ENCODE data around the gene DHX35.

Gene DHX35

DNA sequence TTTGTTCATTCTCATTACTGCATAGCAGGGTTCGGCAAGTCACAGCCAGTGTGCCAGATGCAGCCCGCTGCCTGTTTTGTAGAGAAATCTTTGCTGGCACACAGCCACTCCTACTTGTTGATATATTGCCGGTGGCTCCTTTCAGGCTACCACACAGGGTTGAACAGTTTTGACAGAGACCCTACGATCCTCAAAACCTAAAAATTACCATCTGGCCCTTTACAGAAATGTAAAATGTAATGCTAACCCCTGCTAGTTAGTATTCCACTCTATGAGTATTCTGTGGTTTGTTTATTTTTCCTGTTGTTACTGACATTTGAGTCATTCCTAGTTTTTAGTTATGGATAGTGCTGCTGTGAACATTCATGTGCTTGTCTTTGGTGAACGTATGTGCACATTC, 11.5 kb downstream of the DHX35 start:
- DNase-seq (ENCODE audit: low read depth): no peak
- TF ChIP-seq, protein P1, sequence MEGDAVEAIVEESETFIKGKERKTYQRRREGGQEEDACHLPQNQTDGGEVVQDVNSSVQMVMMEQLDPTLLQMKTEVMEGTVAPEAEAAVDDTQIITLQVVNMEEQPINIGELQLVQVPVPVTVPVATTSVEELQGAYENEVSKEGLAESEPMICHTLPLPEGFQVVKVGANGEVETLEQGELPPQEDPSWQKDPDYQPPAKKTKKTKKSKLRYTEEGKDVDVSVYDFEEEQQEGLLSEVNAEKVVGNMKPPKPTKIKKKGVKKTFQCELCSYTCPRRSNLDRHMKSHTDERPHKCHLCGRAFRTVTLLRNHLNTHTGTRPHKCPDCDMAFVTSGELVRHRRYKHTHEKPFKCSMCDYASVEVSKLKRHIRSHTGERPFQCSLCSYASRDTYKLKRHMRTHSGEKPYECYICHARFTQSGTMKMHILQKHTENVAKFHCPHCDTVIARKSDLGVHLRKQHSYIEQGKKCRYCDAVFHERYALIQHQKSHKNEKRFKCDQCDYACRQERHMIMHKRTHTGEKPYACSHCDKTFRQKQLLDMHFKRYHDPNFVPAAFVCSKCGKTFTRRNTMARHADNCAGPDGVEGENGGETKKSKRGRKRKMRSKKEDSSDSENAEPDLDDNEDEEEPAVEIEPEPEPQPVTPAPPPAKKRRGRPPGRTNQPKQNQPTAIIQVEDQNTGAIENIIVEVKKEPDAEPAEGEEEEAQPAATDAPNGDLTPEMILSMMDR (IDR thresholded peaks at IDR 0.05; ENCODE audit: control insufficient read depth, extremely low read depth, insufficient read depth): no peak
- no peak overlapping the region for H3K4me3 ChIP-seq (ENCODE audit: low read depth, low read length)

DNA sequence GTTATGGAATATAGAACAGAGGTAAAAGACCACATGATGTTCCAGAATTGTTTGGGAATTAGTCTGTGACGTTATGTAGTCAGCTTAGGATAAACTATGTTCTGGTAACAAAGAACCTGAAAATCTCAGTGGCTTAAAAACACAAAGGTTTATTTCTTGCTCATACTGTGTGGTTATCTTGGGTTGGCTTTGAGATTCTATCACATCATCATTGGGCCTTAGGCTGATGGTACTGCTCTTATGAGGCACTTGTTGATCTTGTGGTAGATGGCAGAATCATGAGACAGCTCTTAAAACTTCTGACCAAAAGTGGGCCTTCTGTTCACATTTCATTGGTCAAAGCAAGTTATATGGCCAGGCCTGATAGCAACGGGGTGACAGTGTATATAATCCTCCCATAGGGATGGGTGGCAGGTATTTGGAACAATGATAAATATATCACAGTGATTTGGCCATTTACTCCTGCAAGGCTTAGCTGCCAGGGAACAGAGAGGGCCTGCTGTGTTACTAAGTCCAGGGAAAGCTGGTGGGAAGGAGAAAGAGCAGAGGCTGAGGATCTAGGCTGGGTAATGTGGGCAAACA, 13.5 kb downstream of the DHX35 start:
- no peak for DNase-seq (ENCODE audit: low read depth)
- no peak overlapping the region for H3K4me3 ChIP-seq (ENCODE audit: low read depth, low read length)
- TF ChIP-seq, protein P1 (IDR thresholded peaks at IDR 0.05; ENCODE audit: control insufficient read depth, extremely low read depth, insufficient read depth): no peak

DNA sequence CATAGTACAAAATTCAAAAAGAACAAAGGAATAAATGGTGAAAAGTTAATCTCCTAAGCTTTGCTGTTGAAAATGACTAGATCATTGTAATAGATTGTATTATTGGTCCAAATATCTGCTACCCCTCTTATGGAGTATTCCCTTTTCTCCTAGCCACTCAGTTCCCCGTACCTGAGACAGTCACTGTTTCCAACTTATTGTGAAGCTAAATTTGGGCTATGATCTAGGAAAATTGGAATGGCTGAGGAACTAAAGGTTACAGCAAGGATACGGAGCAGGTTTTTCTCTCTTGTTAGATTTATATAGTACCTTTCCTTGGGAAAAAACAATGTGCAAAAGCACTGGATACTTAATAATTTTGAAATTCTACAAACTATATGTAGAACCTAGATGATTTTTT, 17.3 kb downstream of the DHX35 start:
- H3K4me3 ChIP-seq (ENCODE audit: low read depth, low read length): no peak overlapping the region
- TF ChIP-seq, protein P1 (IDR thresholded peaks at IDR 0.05; ENCODE audit: control insufficient read depth, extremely low read depth, insufficient read depth): no peak
- DNase-seq (ENCODE audit: low read depth): no peak

DNA sequence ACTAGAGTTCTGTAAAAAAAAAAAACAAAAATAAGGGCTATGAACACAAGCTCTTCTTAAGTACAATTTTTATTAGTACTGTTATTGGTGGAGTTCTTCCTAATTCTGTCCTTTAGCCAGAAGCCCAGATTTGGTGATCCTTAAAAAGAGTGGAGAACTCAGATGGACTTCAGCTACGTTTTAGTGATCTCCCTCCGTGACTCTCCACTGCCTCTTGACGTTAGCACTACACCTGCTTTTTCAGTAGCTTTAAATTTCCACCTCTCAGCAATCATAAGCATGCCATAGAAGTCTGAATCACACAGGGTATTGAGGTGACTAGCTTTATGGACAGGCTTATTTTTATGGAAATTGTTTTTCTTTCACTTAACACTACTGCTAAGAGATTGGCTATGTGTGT, 17.7 kb downstream of the DHX35 start:
- no peak for DNase-seq (ENCODE audit: low read depth)
- TF ChIP-seq, protein P1 (IDR thresholded peaks at IDR 0.05; ENCODE audit: control insufficient read depth, extremely low read depth, insufficient read depth): no peak
- H3K4me3 ChIP-seq (ENCODE audit: low read depth, low read length): no peak overlapping the region

DNA sequence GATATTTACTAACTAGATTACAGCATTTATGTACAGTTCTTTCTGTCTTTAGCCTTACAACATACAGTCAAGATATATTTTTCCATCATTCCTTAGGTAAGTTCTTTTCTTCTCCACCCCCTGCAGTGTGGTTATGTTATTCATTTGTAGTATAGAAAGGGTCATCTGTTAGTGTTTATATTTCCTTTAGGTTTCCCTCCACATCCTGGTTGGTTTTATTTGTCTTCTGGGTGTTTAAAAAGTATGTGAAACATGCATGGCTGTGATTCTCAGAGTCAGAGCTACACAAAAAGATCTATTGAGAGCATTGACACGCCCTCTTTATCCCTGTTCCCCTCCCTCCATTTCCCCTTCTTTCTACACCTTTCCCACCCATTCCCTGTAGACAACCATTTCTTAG, 20.1 kb downstream of the DHX35 start:
- no peak for DNase-seq (ENCODE audit: low read depth)
- no peak overlapping the region for H3K4me3 ChIP-seq (ENCODE audit: low read depth, low read length)
- TF ChIP-seq, protein P1 (IDR thresholded peaks at IDR 0.05; ENCODE audit: control insufficient read depth, extremely low read depth, insufficient read depth): no peak

DNA sequence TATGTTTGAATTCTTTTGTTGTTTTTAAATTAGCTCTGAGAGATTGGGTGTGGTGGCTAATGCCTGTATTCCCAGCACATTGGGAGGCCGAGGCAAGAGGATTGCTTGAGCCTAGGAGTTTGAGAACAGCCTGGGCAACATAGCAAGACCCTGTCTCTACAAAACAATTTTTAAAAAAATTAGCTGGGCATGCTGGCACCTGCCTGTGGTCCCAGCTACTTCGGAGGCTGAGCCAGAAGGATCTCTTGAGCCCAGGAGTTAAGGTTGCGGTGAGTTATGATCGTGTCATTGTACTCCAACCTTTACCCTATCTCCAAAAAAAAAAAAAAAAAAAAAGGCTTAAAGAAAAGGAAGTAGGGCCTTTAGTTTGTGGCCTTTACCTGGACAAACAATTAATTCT, 22.9 kb downstream of the DHX35 start:
- TF ChIP-seq, protein P1 (IDR thresholded peaks at IDR 0.05; ENCODE audit: control insufficient read depth, extremely low read depth, insufficient read depth): no peak
- no peak overlapping the region for H3K4me3 ChIP-seq (ENCODE audit: low read depth, low read length)
- DNase-seq (ENCODE audit: low read depth): no peak

DNA sequence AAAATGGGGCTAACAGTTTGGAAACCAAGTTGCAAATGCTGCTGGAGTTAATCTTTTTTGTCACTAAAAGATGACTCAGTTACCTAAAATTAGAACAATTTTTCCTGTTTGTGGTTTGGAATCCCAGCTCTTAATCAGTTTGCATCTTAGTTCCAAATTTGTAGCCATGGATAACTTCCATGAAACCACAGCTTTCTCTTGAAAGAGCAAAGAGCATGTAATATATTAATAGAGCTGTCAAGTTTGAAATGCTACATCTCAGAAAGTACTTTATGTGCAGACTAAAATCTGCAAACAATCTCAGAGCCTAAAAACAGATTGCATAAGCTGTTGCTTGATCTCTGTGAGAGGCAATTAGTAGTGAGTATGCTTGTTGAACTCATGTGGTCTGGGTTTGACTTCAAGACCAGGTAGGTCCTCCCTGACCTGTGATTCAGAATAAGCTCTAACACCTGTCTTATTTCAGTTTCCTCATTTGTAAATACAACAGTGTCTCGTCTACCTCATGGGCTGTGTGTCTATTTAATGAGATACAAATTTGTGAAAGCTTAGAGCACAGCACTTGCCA, 23.5 kb downstream of the DHX35 start:
- no peak for DNase-seq (ENCODE audit: low read depth)
- TF ChIP-seq, protein P1 (IDR thresholded peaks at IDR 0.05; ENCODE audit: control insufficient read depth, extremely low read depth, insufficient read depth): no peak
- H3K4me3 ChIP-seq (ENCODE audit: low read depth, low read length): no peak overlapping the region
